PC-3 (cell line): ENCODE measurements around the gene SRP14. TPM values are rescaled to one million over a fixed set of nuclear protein-coding genes. Genes with fewer than 3 reads are reported as not detected.

ENCODE experiments used
- ATAC-seq: fragments of 200-7000 bp; cut with Tn5 transposase; 2 replicates; pipeline ENCODE4 v1.9.1; 2020; ENCODE audit warnings: mild to moderate bottlenecking, moderate library complexity
- BruUV-seq: library from RNA; stranded (reverse); fragments of 400-500 nt; replicated peaks from 2 replicates; lab custom pipeline; 2021; lab: Mats Ljungman, UMichigan
- CTCF ChIA-PET: fragments of 300-600 bp; sonication (Branson Sonifier 250); formaldehyde crosslinking; loops from one replicate; lab custom pipeline; 2022; ENCODE audit warnings: antibody characterized with exemption; lab: Charles Lee
- POLR2A ChIA-PET: fragments of 300-600 bp; sonication (Branson Sonifier 250); formaldehyde crosslinking; loops from one replicate; lab custom pipeline; 2022; ENCODE audit warnings: antibody characterized with exemption; ENCODE audit not compliant: unreplicated experiment; lab: Charles Lee
- DNase-seq: peaks from one replicate; pipeline ENCODE4 v3.0.0-alpha.2; 2015
- H2AFZ ChIP-seq: fragments of 300-600 bp; sonication (generic); 2 replicates; pipeline ENCODE4 v1.6.0; 2016; ENCODE audit warnings: antibody characterized with exemption, low read length
- H3F3A ChIP-seq: fragments of 300-600 bp; sonication (generic); one replicate; pipeline ENCODE4 v1.6.0; 2017; ENCODE audit warnings: antibody characterized with exemption, low read length, control low read depth, mild to moderate bottlenecking; ENCODE audit not compliant: unreplicated experiment
- H3K27ac ChIP-seq: fragments of 300-600 bp; sonication (generic); 2 replicates; pipeline ENCODE4 v1.5.1; 2016; ENCODE audit warnings: mild to moderate bottlenecking, low read length
- H3K27me3 ChIP-seq: fragments of 300-600 bp; sonication (generic); 2 replicates; pipeline ENCODE4 v1.6.1; 2016; ENCODE audit warnings: low read length, mixed read lengths
- H3K36me3 ChIP-seq: fragments of 300-600 bp; sonication (generic); 2 replicates; pipeline ENCODE4 v1.6.1; 2016; ENCODE audit warnings: low read depth, mixed run types, low read length, mixed read lengths
- H3K4me1 ChIP-seq: fragments of 300-600 bp; sonication (generic); 2 replicates; pipeline ENCODE4 v1.5.1; 2016; ENCODE audit warnings: low read length; ENCODE audit not compliant: insufficient read depth
- H3K4me2 ChIP-seq: fragments of 300-600 bp; sonication (generic); 2 replicates; pipeline ENCODE4 v1.6.0; 2016; ENCODE audit warnings: low read length
- H3K4me3 ChIP-seq: fragments of 300-600 bp; sonication (generic); 2 replicates; pipeline ENCODE4 v1.5.1; 2016; ENCODE audit warnings: mild to moderate bottlenecking, low read length, mixed read lengths
- H3K79me2 ChIP-seq: fragments of 300-600 bp; sonication (generic); 2 replicates; pipeline ENCODE4 v1.6.1; 2017; ENCODE audit warnings: low read length, mixed read lengths
- H3K9ac ChIP-seq: fragments of 300-600 bp; sonication (generic); 2 replicates; pipeline ENCODE4 v1.6.0; 2016; ENCODE audit warnings: mild to moderate bottlenecking, low read length
- H3K9me2 ChIP-seq: fragments of 300-600 bp; sonication (generic); replicated peaks from 2 replicates; pipeline ENCODE4 v1.6.1; 2016; ENCODE audit warnings: mixed run types, low read length, mixed read lengths
- H3K9me3 ChIP-seq: fragments of 300-600 bp; sonication (generic); 2 replicates; pipeline ENCODE4 v1.6.1; 2016; ENCODE audit warnings: low read length, mixed read lengths
- H4K20me1 ChIP-seq: fragments of 300-600 bp; sonication (generic); 2 replicates; pipeline ENCODE4 v1.6.1; 2016; ENCODE audit warnings: low read length, mixed read lengths
- CTCF ChIP-seq: fragments of 300-600 bp; sonication (generic); conservative IDR thresholded peaks from 2 replicates; pipeline ENCODE4 v1.5.1; 2017; ENCODE audit warnings: antibody characterized with exemption, low read depth, mild to moderate bottlenecking, low read length
- EZH2 ChIP-seq: fragments of 300-600 bp; sonication (generic); IDR thresholded peaks from one replicate; pipeline ENCODE4 v1.6.1; 2017; ENCODE audit warnings: antibody characterized with exemption, mild to moderate bottlenecking, low read length; ENCODE audit not compliant: unreplicated experiment
- EZH2phosphoT487 ChIP-seq: fragments of 300-600 bp; sonication (generic); IDR thresholded peaks from 2 replicates; pipeline ENCODE4 v1.6.1; 2018; ENCODE audit warnings: mild to moderate bottlenecking, antibody characterized with exemption, low read length, borderline replicate concordance
- intact Hi-C: fragments of 100-400 bp; cut with micrococcal nuclease; formaldehyde crosslinking; loops from 2 replicates; pipeline ENCODE4 v1.9.0; 2023
- total RNA-seq: library from RNA; depleted of rRNA; stranded (reverse); fragments of >200 nt; gene quantifications from 2 replicates; pipeline ENCODE4 v1.2.3, GENCODE V29; 2014

SRP14 gene
- total RNA-seq, 1 experiment from 2014 or later: 362 TPM

- no TSS peak for BruUV-seq
- Histone ChIP-seq H2AFZ (peak overlapping the region; percentile 13; the same call in 1 of the 2 replicates), H3K36me3 (no peaks in the 10 kb centered on the region), H3K9me2 (no peaks in the 10 kb centered on the region), H3F3A (no peaks in the 10 kb centered on the region), H3K9ac (peak overlapping the region; percentile 30; the same call in 1 of the 2 replicates), H3K79me2 (0 out of 2 replicates have a peak, but pooled peaks cover 2% of the 10 kb centered on the region), H4K20me1 (no peaks in the 10 kb centered on the region), H3K27ac (peak overlapping the region; percentile 12; the same call in 1 of the 2 replicates), H3K27me3 (no peaks in the 10 kb centered on the region), H3K4me2 (peak overlapping the region; percentile 82), H3K9me3 (no peaks in the 10 kb centered on the region), H3K4me3 (no peak overlapping the region), H3K4me1 (peaks cover 39% of the 10 kb centered on the region)
- intact Hi-C loops: loop anchor here (1.0 to 5.0 kb wide), 4 partner anchors 58 to 172 kb away; partner anchors contain the start of gene BUB1B
- no peak for ATAC-seq
- POLR2A ChIA-PET: no interaction called here
- DNase-seq: no peak
- no peak for TF ChIP-seq EZH2phosphoT487
- no peak for TF ChIP-seq EZH2
- no peak for TF ChIP-seq CTCF
- CTCF ChIA-PET: interaction anchor here (0.6 to 2.5 kb wide), 8 partner anchors 53 to 437 kb away, joined by 3 to 57 read pairs (median 6); no protein-coding TSS in a partner anchor
Observed at GRCh38 chr15:40045572-40046217, 6.7 kb upstream of the SRP14 start.

DNA sequence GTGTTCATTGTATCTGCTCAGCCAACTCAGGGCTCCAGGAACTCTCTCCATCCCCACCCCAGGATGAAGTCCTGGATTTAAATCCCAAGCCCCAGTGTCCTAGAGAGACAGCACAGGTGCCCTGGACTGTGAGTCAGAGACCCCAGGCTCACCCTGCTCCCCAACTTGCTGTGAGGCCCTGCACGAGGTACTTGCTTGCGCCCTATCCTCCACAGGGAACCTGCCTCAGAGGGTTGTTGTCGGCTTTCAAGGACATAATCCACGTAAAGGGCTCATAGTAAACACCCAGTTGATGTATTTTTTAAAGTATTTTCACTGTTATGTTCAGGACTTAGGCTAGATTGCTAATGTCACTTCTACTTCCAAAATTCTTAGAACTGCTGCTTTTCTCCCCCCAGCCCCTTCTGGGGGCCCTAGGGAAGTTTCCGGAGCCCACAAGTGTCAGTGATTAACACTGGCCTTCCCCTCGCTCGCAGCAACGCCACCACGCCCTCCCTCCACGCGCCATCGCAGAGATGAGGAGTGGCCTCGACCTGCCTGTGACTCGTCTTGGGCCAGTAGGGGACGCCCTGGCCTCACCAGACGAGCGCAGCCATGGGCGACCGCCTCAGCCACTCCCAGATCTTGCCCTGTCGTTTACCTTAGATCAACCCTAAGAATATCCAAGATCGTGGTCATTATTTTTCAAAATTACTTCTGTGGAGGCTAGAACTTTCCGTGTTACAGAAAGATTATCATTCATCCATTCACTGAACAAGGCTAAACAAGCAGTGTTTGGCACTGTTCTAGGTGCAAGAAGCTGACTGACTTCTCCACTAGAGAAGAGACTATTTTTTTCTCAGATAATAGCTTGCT is 6.0 kb upstream of the SRP14 start:
- ATAC-seq (peak; percentile 91), DNase-seq (peak; percentile 88)
- ChIA-PET CTCF (interaction anchor here (0.7 to 2.5 kb wide), 7 partner anchors 54 to 234 kb away, joined by 3 to 57 read pairs (median 5); no protein-coding TSS in a partner anchor), POLR2A (no interaction called here)
- no TSS peak for BruUV-seq
- H3K4me1 ChIP-seq: peaks cover 39% of the 10 kb centered on the region
- peak overlapping the region; percentile 84 for H2AFZ ChIP-seq
- no peaks in the 10 kb centered on the region for H4K20me1 ChIP-seq
- no peaks in the 10 kb centered on the region for H3K9me3 ChIP-seq
- H3K9ac ChIP-seq: peak overlapping the region; percentile 50
- H3K79me2 ChIP-seq: 0 out of 2 replicates have a peak, but pooled peaks cover 4% of the 10 kb centered on the region
- peak overlapping the region; percentile 12; the same call in 1 of the 2 replicates for H3K27ac ChIP-seq
- no peaks in the 10 kb centered on the region for H3K27me3 ChIP-seq
- H3K4me2 ChIP-seq: peak overlapping the region; percentile 82
- intact Hi-C loops: loop anchor here (1.0 to 5.0 kb wide), 5 partner anchors 58 to 229 kb away; partner anchors contain the start of gene BUB1B
- H3K9me2 ChIP-seq: no peaks in the 10 kb centered on the region
- peak overlapping the region; percentile 57 for H3K4me3 ChIP-seq
- no peaks in the 10 kb centered on the region for H3K36me3 ChIP-seq
- H3F3A ChIP-seq: no peaks in the 10 kb centered on the region
- peak; percentile 99 for TF ChIP-seq CTCF
- TF ChIP-seq EZH2phosphoT487: no peak
- TF ChIP-seq EZH2: no peak
